Measurements from ENCODE around the gene MIER3. TPM values are rescaled to one million over a fixed set of nuclear protein-coding genes. Genes with fewer than 3 reads are reported as not detected.

MIER3 gene
- total RNA-seq, 1 donor from 2014 or later = 22.6 TPM

DNA sequence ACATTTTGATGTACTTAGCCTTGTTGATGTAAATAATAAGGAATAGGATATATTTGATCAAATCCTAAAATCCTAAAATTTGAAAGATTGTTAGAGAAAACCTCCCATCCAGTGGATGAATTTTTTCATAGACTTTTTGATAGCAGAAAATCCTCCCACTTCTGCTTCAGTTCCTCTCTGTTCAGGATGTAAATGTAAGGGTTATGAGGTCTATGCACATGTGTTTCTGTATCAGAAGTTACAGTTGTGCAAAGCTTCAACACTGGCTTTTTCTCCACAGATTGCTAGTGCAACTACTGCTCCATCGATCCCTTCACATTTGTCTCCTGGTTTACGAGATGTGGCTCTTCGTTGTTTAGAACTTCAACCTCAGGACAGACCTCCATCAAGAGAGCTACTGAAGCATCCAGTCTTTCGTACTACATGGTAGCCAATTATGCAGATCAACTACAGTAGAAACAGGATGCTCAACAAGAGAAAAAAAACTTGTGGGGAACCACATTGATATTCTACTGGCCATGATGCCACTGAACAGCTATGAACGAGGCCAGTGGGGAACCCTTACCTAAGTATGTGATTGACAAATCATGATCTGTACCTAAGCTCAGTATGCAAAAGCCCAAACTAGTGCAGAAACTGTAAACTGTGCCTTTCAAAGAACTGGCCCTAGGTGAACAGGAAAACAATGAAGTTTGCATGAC is 58.5 kb downstream of the MIER3 start:
- H3K4me1 Mint-ChIP-seq (ENCODE audit: unreplicated experiment) = no peaks in the 10 kb centered on the region
- no peak for DNase-seq (ENCODE audit: extremely low spot score, unreplicated experiment)
- no peak overlapping the region for H3K27ac Mint-ChIP-seq (ENCODE audit: unreplicated experiment)
- H3K9me3 Mint-ChIP-seq (ENCODE audit: unreplicated experiment) = no peaks in the 10 kb centered on the region
- H3K36me3 Mint-ChIP-seq (ENCODE audit: unreplicated experiment) = peaks cover 66% of the 10 kb centered on the region
- no peak overlapping the region for H3K4me3 Mint-ChIP-seq (ENCODE audit: unreplicated experiment)
- TF ChIP-seq CTCF (IDR thresholded peaks at IDR 0.05) = no peak
- no peaks in the 10 kb centered on the region for H3K27me3 Mint-ChIP-seq (ENCODE audit: unreplicated experiment)

GRCh38 chr5:56881571-56881970 is 70.4 kb downstream of the MIER3 start:
- H3K4me1 Mint-ChIP-seq (ENCODE audit: unreplicated experiment) = no peaks in the 10 kb centered on the region
- peaks cover 60% of the 10 kb centered on the region for H3K36me3 Mint-ChIP-seq (ENCODE audit: unreplicated experiment)
- H3K4me3 Mint-ChIP-seq (ENCODE audit: unreplicated experiment) = no peak overlapping the region
- no peak overlapping the region for H3K27ac Mint-ChIP-seq (ENCODE audit: unreplicated experiment)
- TF ChIP-seq CTCF (IDR thresholded peaks at IDR 0.05) = no peak
- no peaks in the 10 kb centered on the region for H3K27me3 Mint-ChIP-seq (ENCODE audit: unreplicated experiment)
- no peak for DNase-seq (ENCODE audit: extremely low spot score, unreplicated experiment)
- H3K9me3 Mint-ChIP-seq (ENCODE audit: unreplicated experiment) = no peaks in the 10 kb centered on the region

- DNase-seq (ENCODE audit: extremely low spot score, unreplicated experiment) = no peak
- Mint-ChIP-seq H3K27ac (ENCODE audit: unreplicated experiment) (no peak overlapping the region), H3K36me3 (ENCODE audit: unreplicated experiment) (peaks cover 66% of the 10 kb centered on the region), H3K9me3 (ENCODE audit: unreplicated experiment) (no peaks in the 10 kb centered on the region), H3K27me3 (ENCODE audit: unreplicated experiment) (no peaks in the 10 kb centered on the region), H3K4me1 (ENCODE audit: unreplicated experiment) (no peaks in the 10 kb centered on the region), H3K4me3 (ENCODE audit: unreplicated experiment) (no peak overlapping the region)
- TF ChIP-seq CTCF (IDR thresholded peaks at IDR 0.05) = no peak
Measured at GRCh38 chr5:56876327-56876726, 75.6 kb downstream of the MIER3 start.

DNA sequence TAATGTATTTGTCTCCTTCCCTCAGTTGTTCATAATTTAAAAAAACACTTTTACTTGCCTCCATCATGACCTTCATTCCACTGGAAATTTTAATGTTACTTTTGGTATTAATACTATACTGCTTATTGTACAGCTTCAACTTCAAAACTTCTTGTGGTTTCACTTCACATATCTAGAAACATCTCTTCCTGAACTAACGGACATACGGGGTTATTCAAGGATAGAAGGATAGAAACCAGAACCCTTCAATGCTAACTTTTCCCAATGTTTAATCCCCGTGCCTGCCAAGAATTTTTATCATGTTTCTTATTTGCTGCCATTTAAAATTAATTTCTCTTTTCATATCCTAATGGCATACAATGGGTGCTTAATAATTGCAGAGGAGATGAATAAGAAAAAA is 78.9 kb downstream of the MIER3 start:
- Mint-ChIP-seq H3K27ac (ENCODE audit: unreplicated experiment) (no peak overlapping the region), H3K9me3 (ENCODE audit: unreplicated experiment) (no peaks in the 10 kb centered on the region), H3K4me3 (ENCODE audit: unreplicated experiment) (no peak overlapping the region), H3K36me3 (ENCODE audit: unreplicated experiment) (peaks cover 58% of the 10 kb centered on the region), H3K4me1 (ENCODE audit: unreplicated experiment) (no peaks in the 10 kb centered on the region), H3K27me3 (ENCODE audit: unreplicated experiment) (no peaks in the 10 kb centered on the region)
- TF ChIP-seq CTCF (IDR thresholded peaks at IDR 0.05) = no peak
- DNase-seq (ENCODE audit: extremely low spot score, unreplicated experiment) = no peak

GRCh38 chr5:56871777-56872176 is 80.1 kb downstream of the MIER3 start:
- Mint-ChIP-seq H3K9me3 (ENCODE audit: unreplicated experiment) (no peaks in the 10 kb centered on the region), H3K27me3 (ENCODE audit: unreplicated experiment) (no peaks in the 10 kb centered on the region), H3K36me3 (ENCODE audit: unreplicated experiment) (peaks cover 55% of the 10 kb centered on the region), H3K27ac (ENCODE audit: unreplicated experiment) (no peak overlapping the region), H3K4me1 (ENCODE audit: unreplicated experiment) (no peaks in the 10 kb centered on the region), H3K4me3 (ENCODE audit: unreplicated experiment) (no peak overlapping the region)
- no peak for DNase-seq (ENCODE audit: extremely low spot score, unreplicated experiment)
- no peak for TF ChIP-seq CTCF (IDR thresholded peaks at IDR 0.05)

Other genes starting within 250 kb of the MIER3 start
- gene MAP3K1, start 136.6 kb downstream of the MIER3 start, total RNA-seq = 15.7 TPM in 2 replicates
- 10.1 and 11.0 TPM in 2 replicates for gene SETD9, start 42.5 kb downstream of the MIER3 start, total RNA-seq
- 58.4 and 65.3 TPM in 2 replicates for gene GPBP1, start 221.9 kb upstream of the MIER3 start, total RNA-seq